Sigmoid colon (tissue), 7 donors: ENCODE measurements around the gene KLHL12. TPM values are rescaled to one million over a fixed set of nuclear protein-coding genes. Genes with fewer than 3 reads are reported as not detected.
"Not testable (repeated sequence)": the region's sequence is repeated elsewhere in the genome, so short reads cannot be mapped to it uniquely, and the experiment has no call there.

Experiments used
- DNase-seq: peaks from one replicate; pipeline ENCODE4 v3.0.0-alpha.2; 2019
- H3K27ac ChIP-seq, 4 donors: fragments of 200-600 bp; sonication (generic); one replicate each; pipeline ENCODE4 v1.5.1; 2016 to 2019; ENCODE audit warnings: mild to moderate bottlenecking in 1 of 4
- H3K27me3 ChIP-seq, 3 donors: fragments of 200-600 bp; sonication (generic); one replicate each; pipeline ENCODE4 v1.5.1; 2019; ENCODE audit warnings: mild to moderate bottlenecking in 1 of 3
- H3K36me3 ChIP-seq, 4 donors: fragments of 200-600 bp; sonication (generic); one replicate each; pipeline ENCODE4 v1.5.1; 2016 to 2019
- H3K4me1 ChIP-seq, 4 donors: fragments of 200-600 bp; sonication (generic); one replicate each; pipeline ENCODE4 v1.5.1; 2017 to 2019
- H3K4me3 ChIP-seq, 4 donors: fragments of 200-600 bp; sonication (generic); one replicate each; pipeline ENCODE4 v1.5.1; 2017 to 2019; ENCODE audit warnings: mild to moderate bottlenecking in 2 of 4, moderate library complexity in 1 of 4
- H3K9me3 ChIP-seq, 4 donors: fragments of 200-600 bp in 3 of 4; sonication (generic) in 3 of 4; one replicate each; pipeline versions ENCODE4 v1.5.1 to v1.6.1; 2013 to 2019
- CTCF ChIP-seq, 4 experiments: fragments of 450-650 bp in 3 of 4; fragments of 200-600 bp in 1 of 4; IDR thresholded peaks; one replicate each; pipeline ENCODE4 v1.5.1; 2016 to 2019; ENCODE audit warnings: antibody characterized with exemption in 4 of 4, mild to moderate bottlenecking in 3 of 4, moderate library complexity in 2 of 4
- EP300 ChIP-seq, 4 donors: sonication (generic); formaldehyde crosslinking; IDR thresholded peaks; one replicate each; pipeline ENCODE4 v1.6.1; 2017; ENCODE audit warnings: antibody characterized with exemption in 4 of 4
- POLR2A ChIP-seq, 2 donors: fragments of 450-650 bp; IDR thresholded peaks; one replicate each; pipeline ENCODE4 v1.6.1; 2016; ENCODE audit warnings: antibody characterized with exemption in 2 of 2, mild to moderate bottlenecking in 2 of 2, moderate library complexity in 2 of 2
- POLR2AphosphoS5 ChIP-seq, 4 donors: sonication (generic); formaldehyde crosslinking; IDR thresholded peaks; one replicate each; pipeline ENCODE4 v1.6.1; 2017; ENCODE audit warnings: antibody characterized with exemption in 4 of 4
- WGBS, 2 donors: extraction: QIAGEN DNeasy Blood & Tissue Kit; methylation state at CpG; one replicate each; pipeline ENCODE4 v1.1.7; 2013; 5-methylcytosine and 5-hydroxymethylcytosine counted together
- intact Hi-C: fragments of 100-400 bp; cut with DNase I; formaldehyde crosslinking; loops from one replicate; pipeline ENCODE4 v1.15.1; 2023
- polyA plus RNA-seq, 3 donors: library from polyadenylated mRNA; stranded (reverse); fragments of 200-250 nt; gene quantifications; one replicate each; pipeline ENCODE4 v1.2.3, GENCODE V29; 2013
- total RNA-seq, 4 donors: library from RNA; depleted of rRNA; stranded (reverse); fragments of >200 nt; gene quantifications; one replicate each; pipeline ENCODE4 v1.1.0, GENCODE V29; 2016
- donor health status: healthy with polysubstance abuse.
- donor health status: Bipolar disorder and iron deficiency.
- donor health status: healthy.

The KLHL12 gene
- total and polyA plus RNA-seq, 7 donors = 12.9 to 27.0 (median 18.3) TPM

DNA sequence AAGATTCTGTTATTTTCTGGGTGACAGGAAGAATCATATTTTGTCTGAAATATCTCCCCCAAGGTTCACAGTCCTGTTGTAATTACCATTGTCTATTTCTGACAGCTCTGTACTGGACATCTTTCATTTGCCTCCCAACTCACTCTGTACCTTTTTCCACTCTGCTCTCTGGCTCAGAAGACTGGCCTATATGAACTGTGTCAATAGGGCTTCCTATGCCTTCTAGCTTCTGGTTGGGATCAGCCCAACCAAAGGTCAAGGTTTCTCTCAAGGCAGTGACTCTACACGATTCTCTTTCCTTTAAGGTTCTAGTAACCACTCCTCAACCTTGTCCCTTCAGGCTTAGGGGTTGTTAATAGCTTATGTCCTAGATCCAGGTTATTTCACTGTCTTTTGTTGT, 17.5 kb downstream of the KLHL12 start:
- intact Hi-C loops = no loop called here
- no peaks in the 10 kb centered on the region for H3K4me1 ChIP-seq
- WGBS, 2 donors = 69 to 88% methylated on average over 1 of the region's 1 CpG
- peaks cover 14 to 93% (median 32%) of the 10 kb centered on the region in 4 donors for H3K36me3 ChIP-seq
- no peak for DNase-seq
- TF ChIP-seq POLR2AphosphoS5 (IDR thresholded peaks at IDR 0.05) = no peak
- no peak for TF ChIP-seq POLR2A (IDR thresholded peaks at IDR 0.05)
- no peak for TF ChIP-seq CTCF (IDR thresholded peaks at IDR 0.05)
- no peak for TF ChIP-seq EP300 (IDR thresholded peaks at IDR 0.05)
- H3K9me3 ChIP-seq = no peaks in the 10 kb centered on the region
- no peaks in the 10 kb centered on the region for H3K27me3 ChIP-seq
- no peak overlapping the region for H3K4me3 ChIP-seq
- no peak overlapping the region for H3K27ac ChIP-seq

DNA sequence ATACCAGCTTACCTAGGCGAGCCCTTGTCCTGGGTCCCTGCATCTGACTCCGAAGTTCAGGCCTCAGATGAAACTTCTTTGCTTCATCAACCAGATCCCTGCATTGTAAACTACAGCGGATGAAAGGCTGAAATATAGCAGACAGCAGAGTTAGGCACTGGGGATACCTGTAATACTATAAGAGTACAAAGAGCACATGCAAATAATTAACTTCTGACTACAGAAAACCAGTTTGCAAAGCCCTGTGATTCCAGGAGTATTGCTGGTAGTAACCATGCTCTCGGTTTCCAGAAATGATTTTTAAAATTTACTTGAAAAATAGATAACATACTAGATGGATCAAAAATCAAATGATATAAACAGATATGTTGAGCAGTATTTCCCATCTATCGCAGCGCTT, 18.0 kb downstream of the KLHL12 start:
- no peak overlapping the region for H3K27ac ChIP-seq
- no peaks in the 10 kb centered on the region for H3K4me1 ChIP-seq
- no peak for DNase-seq
- WGBS, 2 donors = 97 to 98% methylated on average over 6 of the region's 6 CpGs
- no peaks in the 10 kb centered on the region for H3K9me3 ChIP-seq
- H3K4me3 ChIP-seq = no peak overlapping the region
- peaks cover 9 to 93% (median 33%) of the 10 kb centered on the region in 4 donors for H3K36me3 ChIP-seq
- H3K27me3 ChIP-seq = no peaks in the 10 kb centered on the region
- intact Hi-C loops = no loop called here
- TF ChIP-seq POLR2AphosphoS5 (IDR thresholded peaks at IDR 0.05) (no peak), CTCF (IDR thresholded peaks at IDR 0.05) (no peak), POLR2A (IDR thresholded peaks at IDR 0.05) (no peak), EP300 (IDR thresholded peaks at IDR 0.05) (no peak)

- Histone ChIP-seq H3K4me3 (no peak overlapping the region), H3K9me3 (no peaks in the 10 kb centered on the region), H3K27ac (no peak overlapping the region), H3K36me3 (peaks cover 9 to 96% (median 28%) of the 10 kb centered on the region in 4 donors), H3K4me1 (no peaks in the 10 kb centered on the region), H3K27me3 (no peaks in the 10 kb centered on the region)
- intact Hi-C loops = no loop called here
- 72 to 73% methylated on average over 4 of the region's 4 CpGs for WGBS, 2 donors
- TF ChIP-seq EP300 (IDR thresholded peaks at IDR 0.05) = no peak
- no peak for TF ChIP-seq POLR2A (IDR thresholded peaks at IDR 0.05)
- TF ChIP-seq POLR2AphosphoS5 (IDR thresholded peaks at IDR 0.05) = no peak
- TF ChIP-seq CTCF (IDR thresholded peaks at IDR 0.05) = no peak
- no peak for DNase-seq
Measured at GRCh38 chr1:202905331-202905730, 21.7 kb downstream of the KLHL12 start.

- H3K4me3 ChIP-seq, H3K27me3 ChIP-seq, H3K4me1 ChIP-seq, H3K27ac ChIP-seq, DNase-seq, H3K9me3 ChIP-seq, intact Hi-C loops: not testable (repeated sequence)
- WGBS, 2 donors = 93 to 96% methylated on average over 5 of the region's 5 CpGs
- peaks cover 9 to 87% (median 27%) of the 10 kb centered on the region in 4 donors for H3K36me3 ChIP-seq
Measured at GRCh38 chr1:202903808-202904207, 23.2 kb downstream of the KLHL12 start.

GRCh38 chr1:202901555-202901954, 25.5 kb downstream of the KLHL12 start:
- no peaks in the 10 kb centered on the region for H3K9me3 ChIP-seq
- intact Hi-C loops = no loop called here
- TF ChIP-seq POLR2AphosphoS5 (IDR thresholded peaks at IDR 0.05) (no peak), EP300 (IDR thresholded peaks at IDR 0.05) (no peak), POLR2A (IDR thresholded peaks at IDR 0.05) (no peak), CTCF (IDR thresholded peaks at IDR 0.05) (no peak)
- no peaks in the 10 kb centered on the region for H3K4me1 ChIP-seq
- H3K27me3 ChIP-seq = no peaks in the 10 kb centered on the region
- H3K27ac ChIP-seq = no peak overlapping the region
- 93 to 95% methylated on average over 4 of the region's 4 CpGs for WGBS, 2 donors
- no peak for DNase-seq
- H3K36me3 ChIP-seq = peaks cover 3 to 83% (median 21%) of the 10 kb centered on the region in 4 donors
- no peak overlapping the region for H3K4me3 ChIP-seq
